Pancreas (tissue), 10 donors: ENCODE measurements around the gene WDR20. TPM values are rescaled to one million over a fixed set of nuclear protein-coding genes. Genes with fewer than 3 reads are reported as not detected.

Source experiments
- ATAC-seq, 4 donors: fragments of 200-7000 bp; cut with Tn5 transposase; one replicate each; pipeline versions ENCODE4 v1.8.0 to v1.9.1; 2020; ENCODE audit warnings: mild to moderate bottlenecking in 4 of 4, moderate library complexity in 4 of 4
- DNase-seq, 6 donors: peaks; one replicate each; pipeline ENCODE4 v3.0.0-alpha.2; 2020
- FAIRE-seq: peaks from 2 replicates; lab custom pipeline; 2012; peaks lifted over from hg19 to GRCh38; lab: Jason Lieb, UNC
- H3K27ac ChIP-seq, 4 donors: fragments of 200-600 bp; sonication (generic); 1 replicate in 3 of 4; 2 replicates in 1 of 4; pipeline versions ENCODE4 v1.5.0 to v1.8.0; 2020
- H3K27me3 ChIP-seq, 4 donors: fragments of 200-600 bp; one replicate each; pipeline ENCODE4 v1.8.0; 2021
- H3K36me3 ChIP-seq, 3 donors: fragments of 200-600 bp; sonication (generic) in 1 of 3; one replicate each; pipeline versions ENCODE4 v1.5.0 to v1.8.0; 2020 to 2021
- H3K4me1 ChIP-seq, 3 donors: fragments of 200-600 bp; one replicate each; pipeline ENCODE4 v1.8.0; 2021
- H3K4me3 ChIP-seq, 4 donors: fragments of 200-600 bp; sonication (generic) in 2 of 4; one replicate each; pipeline versions ENCODE4 v1.5.0 to v1.8.0; 2020 to 2021
- H3K9me3 ChIP-seq, 4 donors: fragments of 200-600 bp; one replicate each; pipeline ENCODE4 v1.8.0; 2021
- CTCF ChIP-seq, 4 donors: fragments of 200-600 bp; sonication (generic) in 3 of 4; IDR thresholded peaks; one replicate each; pipeline versions ENCODE4 v1.5.0 to v1.8.0; 2021; ENCODE audit warnings: antibody characterized with exemption in 4 of 4
- WGBS, 2 donors: extraction: QIAGEN DNeasy Blood & Tissue Kit; methylation state at CpG; one replicate each; pipeline ENCODE4 v1.1.7; 2013; 5-methylcytosine and 5-hydroxymethylcytosine counted together
- intact Hi-C, 3 donors: fragments of 100-400 bp; cut with DNase I; formaldehyde crosslinking; loops; one replicate each; pipeline versions ENCODE4 v1.11.1 to v1.14.2; 2022
- polyA plus RNA-seq, 2 donors: library from polyadenylated mRNA; stranded (reverse); fragments of 200-250 nt; gene quantifications; one replicate each; pipeline ENCODE4 v1.2.3, GENCODE V29; 2013
- total RNA-seq, 6 donors: library from RNA; stranded (reverse); fragmentation: NEBNext Ultra II Directional in 4 of 6; extraction: Animal tissue kit (Norgen Biotek cat#: 25700) in 4 of 6; gene quantifications; one replicate each; pipeline versions ENCODE4 v1.2.1 to v1.2.4, GENCODE V29; 2021 to 2023
- donor health status: healthy with polysubstance abuse.
- donor health status: DM: no; HTN: no; CAD: no; lungs with moderate emphysema.
- donor health status: DM: no; HTN: no; CAD: no.
- donor health status: control.
- donor health status: control.
- donor health status: Bipolar disorder and iron deficiency.
- donor health status: DM: yes; HTN: yes; CAD: no.
- donor health status: DM: no; HTN: no; CAD: no.
- donor health status: DM: no; HTN: no; CAD: no.
- donor health status: DM: yes; HTN: yes; CAD: no.

Gene WDR20
- total and polyA plus RNA-seq, 8 donors = 7.4 to 19.5 (median 14.0) TPM

- TF ChIP-seq CTCF (IDR thresholded peaks at IDR 0.05) = no peak
- intact Hi-C loops = no loop called here
- Histone ChIP-seq H3K4me1 (peaks cover 0 to 10% (median 3%) of the 10 kb centered on the region in 3 donors), H3K4me3 (no peak overlapping the region), H3K36me3 (peaks cover 0 to under 1% (median 0%) of the 10 kb centered on the region in 3 donors), H3K9me3 (no peaks in the 10 kb centered on the region), H3K27ac (no peak overlapping the region), H3K27me3 (no peaks in the 10 kb centered on the region)
- no peak for DNase-seq
- no peak for FAIRE-seq
- ATAC-seq = no peak
- 79 to 82% methylated on average over 6 of the region's 6 CpGs for WGBS, 2 donors
Measured at GRCh38 chr14:102203382-102203781, 63.7 kb downstream of the WDR20 start.

- WGBS, 2 donors = 34 to 39% methylated on average over 5 of the region's 5 CpGs
- Histone ChIP-seq H3K4me3 (no peak overlapping the region), H3K36me3 (peaks cover 0 to 15% (median 0%) of the 10 kb centered on the region in 3 donors), H3K9me3 (no peaks in the 10 kb centered on the region), H3K27ac (peak overlapping the region in 1 of 4 donors; percentile 39), H3K27me3 (no peaks in the 10 kb centered on the region), H3K4me1 (peaks cover 0 to 10% (median 3%) of the 10 kb centered on the region in 3 donors)
- intact Hi-C loops = no loop called here
- ATAC-seq (peak; percentile 53 to 72 (median 62)), DNase-seq (peak in 1 of 6 donors; percentile 55), FAIRE-seq (no peak)
- TF ChIP-seq CTCF (IDR thresholded peaks at IDR 0.05) = no peak
Measured at GRCh38 chr14:102205560-102205959, 65.9 kb downstream of the WDR20 start.

GRCh38 chr14:102206918-102207317, 67.2 kb downstream of the WDR20 start:
- peak in 3 of 6 donors; percentile 57 to 71 (median 64) for DNase-seq
- Histone ChIP-seq H3K36me3 (peaks cover 0 to 20% (median 0%) of the 10 kb centered on the region in 3 donors), H3K27ac (peak overlapping the region in 2 of 4 donors; percentile 3 to 25), H3K9me3 (no peaks in the 10 kb centered on the region), H3K27me3 (no peaks in the 10 kb centered on the region), H3K4me1 (peaks cover 0 to 10% (median 3%) of the 10 kb centered on the region in 3 donors), H3K4me3 (no peak overlapping the region)
- TF ChIP-seq CTCF (IDR thresholded peaks at IDR 0.05) = no peak
- peak; percentile 76 to 84 (median 79) for ATAC-seq
- intact Hi-C loops = no loop called here
- no peak for FAIRE-seq
- 37 to 55% methylated on average over 8 of the region's 8 CpGs for WGBS, 2 donors

GRCh38 chr14:102207831-102208365, 68.2 kb downstream of the WDR20 start:
- no peaks in the 10 kb centered on the region for H3K9me3 ChIP-seq
- no peak for DNase-seq
- H3K27ac ChIP-seq = no peak overlapping the region
- 94 to 96% methylated on average over 13 of the region's 13 CpGs for WGBS, 2 donors
- no peaks in the 10 kb centered on the region for H3K27me3 ChIP-seq
- no peak overlapping the region for H3K4me3 ChIP-seq
- no peak for ATAC-seq
- intact Hi-C loops = no loop called here
- H3K36me3 ChIP-seq = peaks cover 0 to 20% (median 0%) of the 10 kb centered on the region in 3 donors
- TF ChIP-seq CTCF (IDR thresholded peaks at IDR 0.05) = no peak
- no peak for FAIRE-seq
- H3K4me1 ChIP-seq = peaks cover 0 to 10% (median 3%) of the 10 kb centered on the region in 3 donors

- H3K27me3 ChIP-seq = no peaks in the 10 kb centered on the region
- no peak for ATAC-seq
- peaks cover 0 to 20% (median 0%) of the 10 kb centered on the region in 3 donors for H3K36me3 ChIP-seq
- WGBS, 2 donors = 90 to 92% methylated on average over 17 of the region's 17 CpGs
- intact Hi-C loops = no loop called here
- H3K4me1 ChIP-seq = peaks cover 0 to 10% (median 3%) of the 10 kb centered on the region in 3 donors
- DNase-seq = peak in 1 of 6 donors; percentile 24
- no peak for FAIRE-seq
- H3K4me3 ChIP-seq = no peak overlapping the region
- TF ChIP-seq CTCF (IDR thresholded peaks at IDR 0.05) = no peak
- no peak overlapping the region for H3K27ac ChIP-seq
- no peaks in the 10 kb centered on the region for H3K9me3 ChIP-seq
Measured at GRCh38 chr14:102208741-102209140, 69.0 kb downstream of the WDR20 start.
